HepG2 (cell line): ENCODE results near the gene TPI1. TPM values are rescaled to one million over a fixed set of nuclear protein-coding genes. Genes with fewer than 3 reads are reported as not detected.

Experiments used
- ARNT ChIP-seq: fragments of 450-650 bp; IDR thresholded peaks from 2 replicates; pipeline ENCODE4 v1.6.1; 2017
- BORCS8-MEF2B ChIP-seq: sonication (generic); formaldehyde crosslinking; IDR thresholded peaks from 2 replicates; pipeline ENCODE4 v1.8.0; 2022; ENCODE audit warnings: mild to moderate bottlenecking, missing genetic modification reagents
- KLF13 ChIP-seq: sonication (generic); formaldehyde crosslinking; IDR thresholded peaks from 2 replicates; pipeline ENCODE4 v1.4.0; 2020; ENCODE audit warnings: mild to moderate bottlenecking, missing genetic modification reagents
- NFE2L2 ChIP-seq: fragments of 150-350 bp; IDR thresholded peaks from 2 replicates; pipeline ENCODE4 v1.6.1; 2014; ENCODE audit warnings: low read length
- STAG1 ChIP-seq: sonication (generic); formaldehyde crosslinking; IDR thresholded peaks from 2 replicates; pipeline ENCODE4 v1.4.0; 2020; ENCODE audit warnings: missing genetic modification reagents
- ZFP36L1 ChIP-seq: sonication (generic); formaldehyde crosslinking; IDR thresholded peaks from 2 replicates; pipeline ENCODE4 v1.8.0; 2022; ENCODE audit warnings: mild to moderate bottlenecking, missing genetic modification reagents, moderate library complexity
- ZNF224 ChIP-seq: sonication (generic); formaldehyde crosslinking; IDR thresholded peaks from 2 replicates; pipeline ENCODE4 v1.5.0; 2020; ENCODE audit warnings: mild to moderate bottlenecking, missing genetic modification reagents
- ZNF264 ChIP-seq: sonication (generic); formaldehyde crosslinking; IDR thresholded peaks from 2 replicates; pipeline ENCODE4 v1.4.0; 2020; ENCODE audit warnings: missing genetic modification reagents
- ZNF790 ChIP-seq: sonication (generic); formaldehyde crosslinking; IDR thresholded peaks from 2 replicates; pipeline ENCODE4 v1.8.0; 2022; ENCODE audit warnings: missing genetic modification reagents, mild to moderate bottlenecking, borderline replicate concordance
- polyA plus RNA-seq, 8 experiments: library from polyadenylated mRNA; depleted of rRNA in 3 of 8; stranded (reverse) in 7 of 8; unstranded in 1 of 8; fragments of >200 nt; fragmentation: Illumina TruSeq in 4 of 8; extraction: Trizol in 4 of 8; gene quantifications; 2 replicates each; pipeline versions ENCODE4 v1.2.1 to v1.2.3, GENCODE V29; 2011 to 2016; ENCODE audit warnings: low read depth in 4 of 8, missing spikeins in 1 of 8, mixed read lengths in 1 of 8; ENCODE audit not compliant: insufficient read depth in 1 of 8
- total RNA-seq, 5 experiments: library from RNA; depleted of rRNA; stranded (reverse); fragments of >200 nt; fragmentation: Illumina TruSeq; extraction: Trizol; gene quantifications; 2 replicates each; pipeline ENCODE4 v1.2.3, GENCODE V29; 2016; ENCODE audit warnings: low read depth in 1 of 5
- TF ChIP-seq, protein P1 (sequence below), 2 experiments: fragments of 450-650 bp in 1 of 2; sonication (generic) in 1 of 2; formaldehyde crosslinking in 1 of 2; IDR thresholded peaks; 2 replicates each; pipeline versions ENCODE4 v1.6.1 to v1.8.0; 2016 to 2022; ENCODE audit warnings: antibody characterized with exemption in 1 of 2, mild to moderate bottlenecking in 1 of 2, missing genetic modification reagents in 1 of 2
- TF ChIP-seq, protein P2 (sequence below): sonication (generic); formaldehyde crosslinking; conservative IDR thresholded peaks from 2 replicates; pipeline ENCODE4 v1.4.0; 2020; ENCODE audit warnings: missing genetic modification reagents
- TF ChIP-seq, protein P3 (sequence below): sonication (generic); formaldehyde crosslinking; IDR thresholded peaks from 2 replicates; pipeline ENCODE4 v1.4.0; 2020; ENCODE audit warnings: mild to moderate bottlenecking, missing genetic modification reagents
- TF ChIP-seq, protein P4 (sequence below): sonication (generic); formaldehyde crosslinking; IDR thresholded peaks from 2 replicates; pipeline ENCODE4 v1.5.0; 2020; ENCODE audit warnings: missing genetic modification reagents, mild to moderate bottlenecking, borderline replicate concordance

The TPI1 gene
- total and polyA plus RNA-seq, 2 of the 13 experiments (the other 11 are each of a cell fraction or from before 2014, with no cell fraction given): 945 to 2,535 TPM

DNA sequence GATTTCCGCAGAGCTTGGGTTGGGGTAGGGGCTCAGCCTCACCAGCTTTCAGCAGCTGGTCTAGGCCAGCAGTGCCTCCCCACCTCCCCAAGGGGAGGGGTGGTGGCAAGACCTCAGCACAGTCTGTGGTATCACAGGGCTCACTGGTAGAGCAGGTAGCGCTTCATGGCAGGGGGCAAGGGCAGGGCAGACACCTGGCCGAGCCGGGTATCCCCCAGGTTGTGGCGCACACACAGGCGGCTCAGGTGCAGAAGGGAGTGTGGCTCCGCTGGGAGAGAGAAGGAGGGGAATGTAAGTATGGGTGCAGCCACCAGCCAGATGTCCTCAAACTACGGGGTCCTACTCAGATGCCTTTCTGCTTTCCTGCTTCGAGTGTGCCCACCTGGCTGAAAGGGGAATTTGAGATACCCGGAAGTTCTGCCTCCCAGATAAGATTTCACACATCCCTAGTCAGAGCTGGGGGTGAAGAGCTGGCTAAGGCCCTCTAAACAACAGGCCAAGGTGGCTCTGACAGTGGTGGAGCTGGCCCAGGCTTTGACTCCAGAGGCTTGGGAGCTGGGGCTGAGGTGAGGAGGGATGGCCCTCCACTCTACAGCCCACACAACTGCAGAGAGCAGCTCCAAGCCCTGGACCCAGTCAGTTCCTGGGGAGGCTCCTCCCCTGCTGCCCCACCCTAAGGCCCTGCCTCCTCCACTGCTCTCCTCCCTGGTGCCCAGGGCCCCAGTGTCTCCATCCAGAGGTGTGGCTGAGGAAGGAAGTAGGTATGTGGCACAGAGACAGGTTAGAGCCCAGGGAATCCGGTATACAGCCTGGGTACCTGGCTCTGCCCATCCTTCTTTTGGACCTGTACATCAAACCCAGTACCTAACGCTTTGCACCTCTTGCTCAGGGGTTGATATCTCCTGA is 4.0 kb downstream of the TPI1 start (continued):
- TF ChIP-seq, protein P1, sequence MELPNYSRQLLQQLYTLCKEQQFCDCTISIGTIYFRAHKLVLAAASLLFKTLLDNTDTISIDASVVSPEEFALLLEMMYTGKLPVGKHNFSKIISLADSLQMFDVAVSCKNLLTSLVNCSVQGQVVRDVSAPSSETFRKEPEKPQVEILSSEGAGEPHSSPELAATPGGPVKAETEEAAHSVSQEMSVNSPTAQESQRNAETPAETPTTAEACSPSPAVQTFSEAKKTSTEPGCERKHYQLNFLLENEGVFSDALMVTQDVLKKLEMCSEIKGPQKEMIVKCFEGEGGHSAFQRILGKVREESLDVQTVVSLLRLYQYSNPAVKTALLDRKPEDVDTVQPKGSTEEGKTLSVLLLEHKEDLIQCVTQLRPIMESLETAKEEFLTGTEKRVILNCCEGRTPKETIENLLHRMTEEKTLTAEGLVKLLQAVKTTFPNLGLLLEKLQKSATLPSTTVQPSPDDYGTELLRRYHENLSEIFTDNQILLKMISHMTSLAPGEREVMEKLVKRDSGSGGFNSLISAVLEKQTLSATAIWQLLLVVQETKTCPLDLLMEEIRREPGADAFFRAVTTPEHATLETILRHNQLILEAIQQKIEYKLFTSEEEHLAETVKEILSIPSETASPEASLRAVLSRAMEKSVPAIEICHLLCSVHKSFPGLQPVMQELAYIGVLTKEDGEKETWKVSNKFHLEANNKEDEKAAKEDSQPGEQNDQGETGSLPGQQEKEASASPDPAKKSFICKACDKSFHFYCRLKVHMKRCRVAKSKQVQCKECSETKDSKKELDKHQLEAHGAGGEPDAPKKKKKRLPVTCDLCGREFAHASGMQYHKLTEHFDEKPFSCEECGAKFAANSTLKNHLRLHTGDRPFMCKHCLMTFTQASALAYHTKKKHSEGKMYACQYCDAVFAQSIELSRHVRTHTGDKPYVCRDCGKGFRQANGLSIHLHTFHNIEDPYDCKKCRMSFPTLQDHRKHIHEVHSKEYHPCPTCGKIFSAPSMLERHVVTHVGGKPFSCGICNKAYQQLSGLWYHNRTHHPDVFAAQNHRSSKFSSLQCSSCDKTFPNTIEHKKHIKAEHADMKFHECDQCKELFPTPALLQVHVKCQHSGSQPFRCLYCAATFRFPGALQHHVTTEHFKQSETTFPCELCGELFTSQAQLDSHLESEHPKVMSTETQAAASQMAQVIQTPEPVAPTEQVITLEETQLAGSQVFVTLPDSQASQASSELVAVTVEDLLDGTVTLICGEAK (IDR thresholded peaks at IDR 0.05): no peak
- TF ChIP-seq, protein P1 (CRISPR knock-in tag; IDR thresholded peaks at IDR 0.05): no peak; the same call in 1 of the 2 replicates
- TF ChIP-seq ZFP36L1 (CRISPR knock-in tag) (no peak), STAG1 (CRISPR knock-in tag) (no peak), ZNF790 (CRISPR knock-in tag) (no peak), ZNF224 (no peak), NFE2L2 (no peak), BORCS8-MEF2B (CRISPR knock-in tag) (no peak), KLF13 (no peak), ZNF264 (CRISPR knock-in tag) (no peak), ARNT (no peak)
- TF ChIP-seq, protein P2, sequence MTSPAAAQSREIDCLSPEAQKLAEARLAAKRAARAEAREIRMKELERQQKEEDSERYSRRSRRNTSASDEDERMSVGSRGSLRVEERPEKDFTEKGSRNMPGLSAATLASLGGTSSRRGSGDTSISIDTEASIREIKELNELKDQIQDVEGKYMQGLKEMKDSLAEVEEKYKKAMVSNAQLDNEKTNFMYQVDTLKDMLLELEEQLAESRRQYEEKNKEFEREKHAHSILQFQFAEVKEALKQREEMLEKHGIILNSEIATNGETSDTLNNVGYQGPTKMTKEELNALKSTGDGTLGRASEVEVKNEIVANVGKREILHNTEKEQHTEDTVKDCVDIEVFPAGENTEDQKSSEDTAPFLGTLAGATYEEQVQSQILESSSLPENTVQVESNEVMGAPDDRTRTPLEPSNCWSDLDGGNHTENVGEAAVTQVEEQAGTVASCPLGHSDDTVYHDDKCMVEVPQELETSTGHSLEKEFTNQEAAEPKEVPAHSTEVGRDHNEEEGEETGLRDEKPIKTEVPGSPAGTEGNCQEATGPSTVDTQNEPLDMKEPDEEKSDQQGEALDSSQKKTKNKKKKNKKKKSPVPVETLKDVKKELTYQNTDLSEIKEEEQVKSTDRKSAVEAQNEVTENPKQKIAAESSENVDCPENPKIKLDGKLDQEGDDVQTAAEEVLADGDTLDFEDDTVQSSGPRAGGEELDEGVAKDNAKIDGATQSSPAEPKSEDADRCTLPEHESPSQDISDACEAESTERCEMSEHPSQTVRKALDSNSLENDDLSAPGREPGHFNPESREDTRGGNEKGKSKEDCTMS (CRISPR knock-in tag): no peak
- TF ChIP-seq, protein P3, sequence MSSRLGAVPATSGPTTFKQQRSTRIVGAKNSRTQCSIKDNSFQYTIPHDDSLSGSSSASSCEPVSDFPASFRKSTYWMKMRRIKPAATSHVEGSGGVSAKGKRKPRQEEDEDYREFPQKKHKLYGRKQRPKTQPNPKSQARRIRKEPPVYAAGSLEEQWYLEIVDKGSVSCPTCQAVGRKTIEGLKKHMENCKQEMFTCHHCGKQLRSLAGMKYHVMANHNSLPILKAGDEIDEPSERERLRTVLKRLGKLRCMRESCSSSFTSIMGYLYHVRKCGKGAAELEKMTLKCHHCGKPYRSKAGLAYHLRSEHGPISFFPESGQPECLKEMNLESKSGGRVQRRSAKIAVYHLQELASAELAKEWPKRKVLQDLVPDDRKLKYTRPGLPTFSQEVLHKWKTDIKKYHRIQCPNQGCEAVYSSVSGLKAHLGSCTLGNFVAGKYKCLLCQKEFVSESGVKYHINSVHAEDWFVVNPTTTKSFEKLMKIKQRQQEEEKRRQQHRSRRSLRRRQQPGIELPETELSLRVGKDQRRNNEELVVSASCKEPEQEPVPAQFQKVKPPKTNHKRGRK (CRISPR knock-in tag): no peak
- TF ChIP-seq, protein P4, sequence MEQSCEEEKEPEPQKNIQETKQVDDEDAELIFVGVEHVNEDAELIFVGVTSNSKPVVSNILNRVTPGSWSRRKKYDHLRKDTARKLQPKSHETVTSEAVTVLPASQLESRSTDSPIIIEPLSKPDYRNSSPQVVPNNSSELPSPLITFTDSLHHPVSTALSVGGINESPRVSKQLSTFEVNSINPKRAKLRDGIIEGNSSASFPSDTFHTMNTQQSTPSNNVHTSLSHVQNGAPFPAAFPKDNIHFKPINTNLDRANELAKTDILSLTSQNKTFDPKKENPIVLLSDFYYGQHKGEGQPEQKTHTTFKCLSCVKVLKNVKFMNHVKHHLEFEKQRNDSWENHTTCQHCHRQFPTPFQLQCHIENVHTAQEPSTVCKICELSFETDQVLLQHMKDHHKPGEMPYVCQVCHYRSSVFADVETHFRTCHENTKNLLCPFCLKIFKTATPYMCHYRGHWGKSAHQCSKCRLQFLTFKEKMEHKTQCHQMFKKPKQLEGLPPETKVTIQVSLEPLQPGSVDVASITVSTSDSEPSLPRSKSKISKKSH (CRISPR knock-in tag): no peak
